Endothelial cell of umbilical vein (primary cell): ENCODE measurements around the gene MUTYH. TPM values are rescaled to one million over a fixed set of nuclear protein-coding genes. Genes with fewer than 3 reads are reported as not detected.

Experiments used
- BruUV-seq: library from RNA; stranded (reverse); fragments of 400-500 nt; replicated peaks from 2 replicates; lab custom pipeline; 2021; lab: Mats Ljungman, UMichigan
- CTCF ChIA-PET: fragments of 300-600, 350-600 bp; sonication (Branson Sonifier 250); formaldehyde crosslinking; loops from one replicate; lab custom pipeline; 2021; ENCODE audit warnings: antibody characterized with exemption, inconsistent platforms; lab: Charles Lee
- POLR2A ChIA-PET: fragments of 300-600, 350-600 bp; sonication (Branson Sonifier 250); formaldehyde crosslinking; loops from one replicate; lab custom pipeline; 2021; ENCODE audit warnings: antibody characterized with exemption, inconsistent platforms; lab: Charles Lee
- DNase-seq: peaks from one replicate; pipeline ENCODE4 v3.0.0-alpha.2; 2011; ENCODE audit warnings: low read depth, low spot score
- FAIRE-seq: peaks from 2 replicates; lab custom pipeline; 2011; peaks lifted over from hg19 to GRCh38; lab: Jason Lieb, UNC
- H2AFZ ChIP-seq: 2 replicates; pipeline ENCODE4 v1.6.0; 2012; ENCODE audit warnings: low read depth, low read length, control low read depth, inconsistent platforms
- H3K27ac ChIP-seq: 2 replicates; pipeline ENCODE4 v1.5.1; 2011; ENCODE audit warnings: low read depth, mild to moderate bottlenecking, control low read depth, low read length, moderate library complexity; ENCODE audit not compliant: insufficient read depth
- H3K27me3 ChIP-seq, 2 experiments: 2 replicates each; pipeline versions ENCODE4 v1.6.0 to v1.6.1; 2011; ENCODE audit warnings: low read length in 2 of 2, mixed read lengths in 1 of 2; ENCODE audit not compliant: control insufficient read depth in 2 of 2, insufficient read depth in 2 of 2
- H3K36me3 ChIP-seq, 2 experiments: 2 replicates in 1 of 2; 3 replicates in 1 of 2; pipeline ENCODE4 v1.5.1; 2011; ENCODE audit warnings: low read length in 2 of 2, mild to moderate bottlenecking in 1 of 2, moderate library complexity in 1 of 2; ENCODE audit not compliant: control insufficient read depth in 2 of 2, insufficient read depth in 2 of 2; ENCODE audit errors: extremely low read depth in 1 of 2
- H3K4me1 ChIP-seq: 3 replicates; pipeline ENCODE4 v1.5.1; 2011; ENCODE audit warnings: mild to moderate bottlenecking, low read length; ENCODE audit not compliant: control insufficient read depth, insufficient read depth; ENCODE audit errors: extremely low read depth
- H3K4me2 ChIP-seq: 2 replicates; pipeline ENCODE4 v1.6.1; 2011; ENCODE audit warnings: low read length, control low read depth, mixed read lengths; ENCODE audit not compliant: insufficient read depth
- H3K4me3 ChIP-seq, 3 experiments: fragments of 200-600 bp in 1 of 3; sonication (generic), shearing (Covaris generic) in 1 of 3; replicated peaks in 1 of 3; 2 replicates each; pipeline ENCODE4 v1.5.1; 2011 to 2016; ENCODE audit warnings: control low read depth in 3 of 3, low read length in 3 of 3, mild to moderate bottlenecking in 2 of 3, inconsistent platforms in 1 of 3, low read depth in 1 of 3, moderate library complexity in 1 of 3; ENCODE audit not compliant: insufficient read depth in 1 of 3
- H3K79me2 ChIP-seq: 2 replicates; pipeline ENCODE4 v1.6.0; 2012; ENCODE audit warnings: low read length, inconsistent platforms; ENCODE audit not compliant: control insufficient read depth, insufficient read depth
- H3K9ac ChIP-seq: replicated peaks from 2 replicates; pipeline ENCODE3; 2011; ENCODE audit warnings: low read length, control low read depth; ENCODE audit not compliant: insufficient read depth; ENCODE audit errors: extremely low read depth
- H3K9me1 ChIP-seq: replicated peaks from 3 replicates; pipeline ENCODE4 v1.6.0; 2011; ENCODE audit warnings: mild to moderate bottlenecking, low read length; ENCODE audit not compliant: control insufficient read depth, insufficient read depth; ENCODE audit errors: extremely low read depth
- H3K9me3 ChIP-seq: replicated peaks from 2 replicates; pipeline ENCODE4 v1.5.1; 2012; ENCODE audit warnings: low read length, inconsistent platforms; ENCODE audit not compliant: control insufficient read depth, insufficient read depth
- H4K20me1 ChIP-seq: replicated peaks from 2 replicates; pipeline ENCODE3; 2011; ENCODE audit warnings: mild to moderate bottlenecking, low read length; ENCODE audit not compliant: control insufficient read depth, insufficient read depth; ENCODE audit errors: extremely low read depth
- CTCF ChIP-seq, 2 donors: IDR thresholded peaks; 1 replicate in 1 of 2; 2 replicates in 1 of 2; pipeline ENCODE4 v1.5.1; 2011; ENCODE audit warnings: low read length in 2 of 2, mild to moderate bottlenecking in 2 of 2, moderate library complexity in 2 of 2, control low read depth in 1 of 2, inconsistent platforms in 1 of 2, low read depth in 1 of 2; ENCODE audit not compliant: insufficient read depth in 1 of 2; ENCODE audit errors: extremely low read depth in 1 of 2
- EZH2 ChIP-seq: IDR thresholded peaks from 2 replicates; pipeline ENCODE4 v1.6.1; 2012; ENCODE audit warnings: borderline replicate concordance, low read depth, mild to moderate bottlenecking, moderate library complexity, low read length, inconsistent platforms; ENCODE audit not compliant: severe bottlenecking
- FOS ChIP-seq: IDR thresholded peaks from 2 replicates; pipeline ENCODE4 v1.6.1; 2011; ENCODE audit warnings: mild to moderate bottlenecking, low read length, moderate library complexity, borderline replicate concordance; ENCODE audit not compliant: insufficient read depth
- GATA2 ChIP-seq: IDR thresholded peaks from 2 replicates; pipeline ENCODE4 v1.7.0; 2011; ENCODE audit warnings: low read depth, mild to moderate bottlenecking, moderate library complexity, mixed read lengths, low read length; ENCODE audit not compliant: insufficient read length, insufficient read depth
- JUN ChIP-seq: IDR thresholded peaks from 2 replicates; pipeline ENCODE4 v1.6.1; 2011; ENCODE audit warnings: borderline replicate concordance, low read depth; ENCODE audit not compliant: insufficient read length, insufficient read depth
- MYC ChIP-seq: IDR thresholded peaks from one replicate; pipeline ENCODE4 v1.6.1; 2011; ENCODE audit warnings: mild to moderate bottlenecking, low read depth, low read length
- POLR2A ChIP-seq: IDR thresholded peaks from 2 replicates; pipeline ENCODE4 v1.6.1; 2012; ENCODE audit warnings: low read depth, mild to moderate bottlenecking, control low read depth, low read length
- POLR2AphosphoS5 ChIP-seq: IDR thresholded peaks from 2 replicates; pipeline ENCODE4 v1.6.1; 2012; ENCODE audit warnings: low read depth, mild to moderate bottlenecking, control low read depth, low read length, moderate library complexity; ENCODE audit not compliant: insufficient read depth
- dilution Hi-C: fragments of 300-500 bp; cut with MboI; formaldehyde crosslinking; loops from one replicate; pipeline ENCODE4 v1.15.0; 2019; ENCODE audit warnings: low sequenced_read_pairs; ENCODE audit not compliant: extremely low pct_ligation_motif_present
- intact Hi-C: fragments of 100-400 bp; cut with micrococcal nuclease; formaldehyde crosslinking; loops from one replicate; pipeline ENCODE4 v1.10.0; 2022
- polyA plus RNA-seq, 4 experiments: library from polyadenylated mRNA; depleted of rRNA in 3 of 4; stranded (reverse) in 3 of 4; unstranded in 1 of 4; fragments of >200 nt; gene quantifications; 2 replicates each; pipeline versions ENCODE4 v1.2.1 to v1.2.3, GENCODE V29; 2011 to 2012; ENCODE audit warnings: missing spikeins in 1 of 4
- total RNA-seq: library from RNA; stranded (reverse); gene quantifications from 2 replicates; pipeline ENCODE4 v1.2.3, GENCODE V29; 2021
- TF ChIP-seq, protein P1 (sequence below): IDR thresholded peaks from 2 replicates; pipeline ENCODE4 v1.6.1; 2011; ENCODE audit not compliant: insufficient read depth, insufficient read length

The MUTYH gene
- total and polyA plus RNA-seq, 2 donors (not counting 3 experiments of a cell fraction or from before 2014, with no cell fraction given), result 12.3 to 16.6 TPM

DNA sequence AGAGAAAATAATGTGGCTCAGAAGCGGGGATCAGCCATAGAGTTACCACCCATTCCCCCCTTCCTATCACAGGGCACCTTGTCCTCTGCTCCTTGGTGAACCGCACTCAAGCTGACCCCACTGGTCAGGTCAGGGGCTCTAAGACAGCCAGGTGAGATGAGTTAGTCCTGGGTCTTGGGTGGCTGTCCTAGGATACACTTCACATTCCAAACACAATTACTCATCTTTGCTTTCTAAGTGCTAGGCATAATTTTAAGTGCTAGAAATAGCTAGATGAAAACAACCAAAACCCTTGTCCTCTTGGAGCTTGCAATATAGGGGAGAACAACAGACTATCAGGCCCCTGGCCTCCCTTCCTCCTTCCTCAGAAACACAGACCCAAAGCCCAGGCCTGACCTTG is 7.8 kb upstream of the MUTYH start:
- H3K4me1 ChIP-seq, result no peaks in the 10 kb centered on the region
- H3K79me2 ChIP-seq, result no peaks in the 10 kb centered on the region
- H3K36me3 ChIP-seq, result peaks cover 2 to 6% of the 10 kb centered on the region in 2 experiments
- no peaks in the 10 kb centered on the region for H3K9me1 ChIP-seq
- TF ChIP-seq MYC (no peak), JUN (no peak), CTCF (IDR thresholded peaks at IDR 0.05; ENCODE audit: extremely low read depth in 1 of 2, insufficient read depth in 1 of 2, low read depth in 1 of 2, low read length in 2 of 2) (no peak), POLR2A (no peak), EZH2 (no peak), POLR2AphosphoS5 (no peak), FOS (no peak), GATA2 (no peak)
- TF ChIP-seq, protein P1, sequence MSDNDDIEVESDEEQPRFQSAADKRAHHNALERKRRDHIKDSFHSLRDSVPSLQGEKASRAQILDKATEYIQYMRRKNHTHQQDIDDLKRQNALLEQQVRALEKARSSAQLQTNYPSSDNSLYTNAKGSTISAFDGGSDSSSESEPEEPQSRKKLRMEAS, result no peak
- no peak for DNase-seq
- dilution Hi-C loops, result no loop called here
- CTCF ChIA-PET, result interaction anchor here (0.6 to 2.7 kb wide), 8 partner anchors 8 to 333 kb away, joined by 3 to 10 read pairs (median 5); partner anchors contain the start of genes MUTYH, TESK2 and TOE1
- POLR2A ChIA-PET, result interaction anchor here (1.2 to 1.5 kb wide), 2 partner anchors 8 to 174 kb away, joined by 3 to 5 read pairs; partner anchors contain the start of genes MUTYH, PRDX1 and TOE1
- no peak overlapping the region for H3K27ac ChIP-seq
- H3K4me2 ChIP-seq, result no peak overlapping the region
- no peak overlapping the region for H3K4me3 ChIP-seq
- no peak overlapping the region for H2AFZ ChIP-seq
- FAIRE-seq, result no peak
- BruUV-seq, result no TSS peak
- no peak overlapping the region for H3K9ac ChIP-seq
- intact Hi-C loops, result no loop called here
- no peaks in the 10 kb centered on the region for H4K20me1 ChIP-seq
- no peaks in the 10 kb centered on the region for H3K9me3 ChIP-seq
- no peaks in the 10 kb centered on the region for H3K27me3 ChIP-seq
